Raji (cell line): Measurements from ENCODE around the gene CTBP1.

Experiments
- POLR2A ChIP-seq: IDR thresholded peaks from 2 replicates; pipeline ENCODE4 v1.6.1; 2011; ENCODE audit warnings: low read depth, low read length, control low read depth; ENCODE audit not compliant: insufficient read depth

The CTBP1 gene

GRCh38 chr4:1236103-1236641 lies 12.8 kb downstream of the CTBP1 start:
- TF ChIP-seq POLR2A = no peak

GRCh38 chr4:1235381-1236102 lies 13.4 kb downstream of the CTBP1 start:
- no peak for TF ChIP-seq POLR2A

GRCh38 chr4:1234811-1235292 lies 14.1 kb downstream of the CTBP1 start:
- no peak for TF ChIP-seq POLR2A

GRCh38 chr4:1234309-1234695 lies 14.6 kb downstream of the CTBP1 start:
- TF ChIP-seq POLR2A = no peak

GRCh38 chr4:1233641-1234308 lies 15.2 kb downstream of the CTBP1 start:
- TF ChIP-seq POLR2A = no peak

GRCh38 chr4:1232661-1233621 lies 16.0 kb downstream of the CTBP1 start:
- TF ChIP-seq POLR2A = no peak

GRCh38 chr4:1231637-1232360 lies 17.1 kb downstream of the CTBP1 start:
- no peak for TF ChIP-seq POLR2A

GRCh38 chr4:1230971-1231636 lies 17.8 kb downstream of the CTBP1 start:
- no peak for TF ChIP-seq POLR2A

- no peak for TF ChIP-seq POLR2A
These were observed 18.6 kb downstream of the CTBP1 start for GRCh38 chr4:1230316-1230715.

GRCh38 chr4:1229117-1229849 lies 19.6 kb downstream of the CTBP1 start:
- TF ChIP-seq POLR2A = no peak

GRCh38 chr4:1227816-1228215 lies 21.1 kb downstream of the CTBP1 start:
- no peak for TF ChIP-seq POLR2A

GRCh38 chr4:1226598-1226997 lies 22.3 kb downstream of the CTBP1 start:
- no peak for TF ChIP-seq POLR2A

GRCh38 chr4:1226144-1226481 lies 22.8 kb downstream of the CTBP1 start:
- no peak for TF ChIP-seq POLR2A
